Stomach (tissue), 9 donors: ENCODE data around the gene TBX2. TPM values are rescaled to one million over a fixed set of nuclear protein-coding genes. Genes with fewer than 3 reads are reported as not detected.

Source experiments
- DNase-seq, 2 donors: peaks; one replicate each; pipeline versions ENCODE4 v3.0.0 to v3.0.0-alpha.2; 2013 to 2019
- H3K27ac ChIP-seq, 5 donors: fragments of 200-600 bp in 4 of 5; sonication (generic) in 4 of 5; one replicate each; pipeline ENCODE4 v1.5.1; 2013 to 2019; ENCODE audit warnings: mild to moderate bottlenecking in 1 of 5, moderate library complexity in 1 of 5
- H3K27me3 ChIP-seq, 3 donors: fragments of 200-600 bp; sonication (generic); one replicate each; pipeline ENCODE4 v1.5.1; 2017 to 2019; ENCODE audit warnings: mixed run types in 1 of 3
- H3K36me3 ChIP-seq, 4 donors: fragments of 200-600 bp; sonication (generic); 1 replicate in 3 of 4; 2 replicates in 1 of 4; pipeline ENCODE4 v1.5.1; 2016 to 2019
- H3K4me1 ChIP-seq, 4 donors: fragments of 200-600 bp; sonication (generic); one replicate each; pipeline ENCODE4 v1.5.1; 2016 to 2019
- H3K4me3 ChIP-seq, 4 donors: fragments of 200-600 bp; sonication (generic) in 3 of 4; one replicate each; pipeline ENCODE4 v1.5.1; 2016 to 2019; ENCODE audit warnings: mild to moderate bottlenecking in 1 of 4
- H3K9me3 ChIP-seq, 4 donors: fragments of 200-600 bp; sonication (generic); one replicate each; pipeline ENCODE4 v1.5.1; 2016 to 2019
- CTCF ChIP-seq, 7 experiments: fragments of 450-650 bp in 4 of 7; fragments of 200-600 bp in 3 of 7; sonication (generic) in 3 of 7; IDR thresholded peaks; one replicate each; pipeline ENCODE4 v1.5.1; 2016 to 2019; ENCODE audit warnings: antibody characterized with exemption in 7 of 7, control low read depth in 2 of 7, mild to moderate bottlenecking in 1 of 7
- EP300 ChIP-seq: sonication (generic); formaldehyde crosslinking; IDR thresholded peaks from one replicate; pipeline ENCODE4 v1.6.1; 2017; ENCODE audit warnings: antibody characterized with exemption
- POLR2A ChIP-seq, 4 donors: fragments of 450-650 bp; IDR thresholded peaks; one replicate each; pipeline ENCODE4 v1.6.1; 2016; ENCODE audit warnings: antibody characterized with exemption in 4 of 4, control low read depth in 2 of 4, mild to moderate bottlenecking in 1 of 4, moderate library complexity in 1 of 4
- POLR2AphosphoS5 ChIP-seq, 3 donors: sonication (generic); formaldehyde crosslinking; IDR thresholded peaks; one replicate each; pipeline ENCODE4 v1.6.1; 2016; ENCODE audit warnings: antibody characterized with exemption in 3 of 3
- WGBS, 5 donors: extraction: QIAGEN DNeasy Blood & Tissue Kit in 3 of 5; methylation state at CpG; one replicate each; pipeline versions ENCODE4 v1.1.5 to v1.1.7; 2013 to 2018; 5-methylcytosine and 5-hydroxymethylcytosine counted together
- intact Hi-C: fragments of 100-400 bp; cut with DNase I; formaldehyde crosslinking; loops from one replicate; pipeline ENCODE4 v1.15.1; 2023; ENCODE audit warnings: low total_unique reads
- polyA plus RNA-seq, 3 donors: library from polyadenylated mRNA; stranded (reverse); fragments of 200-250 nt; gene quantifications; one replicate each; pipeline ENCODE4 v1.2.3, GENCODE V29; 2013
- total RNA-seq, 5 donors: library from RNA; depleted of rRNA; stranded (reverse); fragments of >200 nt; gene quantifications; one replicate each; pipeline versions ENCODE4 v1.1.0 to v1.2.3, GENCODE V29; 2014 to 2016
- donor health status: healthy with polysubstance abuse.
- donor health status: Bipolar disorder and iron deficiency.
- donor health status: healthy.

Gene TBX2
- total and polyA plus RNA-seq, 8 donors = 0.58 to 31.6 (median 22.1) TPM

GRCh38 chr17:61360318-61360943, 39.2 kb upstream of the TBX2 start:
- H3K27ac ChIP-seq = no peak overlapping the region
- no peak for DNase-seq
- no peaks in the 10 kb centered on the region for H3K27me3 ChIP-seq
- H3K4me3 ChIP-seq = no peak overlapping the region
- peaks cover 0 to 8% (median 3%) of the 10 kb centered on the region in 4 donors for H3K4me1 ChIP-seq
- intact Hi-C loops = no loop called here
- TF ChIP-seq POLR2A (IDR thresholded peaks at IDR 0.05) (no peak), EP300 (no peak), CTCF (IDR thresholded peaks at IDR 0.05) (no peak), POLR2AphosphoS5 (IDR thresholded peaks at IDR 0.05) (no peak)
- H3K9me3 ChIP-seq = no peaks in the 10 kb centered on the region
- 89 to 96% (median 93%) methylated on average over 3 of the region's 3 CpGs for WGBS, 5 donors
- no peaks in the 10 kb centered on the region for H3K36me3 ChIP-seq

GRCh38 chr17:61361084-61361483, 38.6 kb upstream of the TBX2 start:
- 83 to 91% (median 84%) methylated on average over 2 of the region's 2 CpGs for WGBS, 5 donors
- Histone ChIP-seq H3K27me3 (no peaks in the 10 kb centered on the region), H3K4me1 (peaks cover 0 to 8% (median 3%) of the 10 kb centered on the region in 4 donors), H3K27ac (no peak overlapping the region), H3K4me3 (no peak overlapping the region), H3K9me3 (no peaks in the 10 kb centered on the region), H3K36me3 (no peaks in the 10 kb centered on the region)
- intact Hi-C loops = no loop called here
- no peak for DNase-seq
- TF ChIP-seq POLR2A (IDR thresholded peaks at IDR 0.05) (no peak), POLR2AphosphoS5 (IDR thresholded peaks at IDR 0.05) (no peak), CTCF (IDR thresholded peaks at IDR 0.05) (no peak), EP300 (no peak)

GRCh38 chr17:61362396-61362795, 37.2 kb upstream of the TBX2 start:
- H3K4me1 ChIP-seq = peaks cover 0 to 13% (median 0%) of the 10 kb centered on the region in 4 donors
- TF ChIP-seq POLR2AphosphoS5 (IDR thresholded peaks at IDR 0.05) = no peak
- TF ChIP-seq EP300 = no peak
- TF ChIP-seq POLR2A (IDR thresholded peaks at IDR 0.05) = no peak
- no peak for TF ChIP-seq CTCF (IDR thresholded peaks at IDR 0.05)
- WGBS, 5 donors = 81 to 96% (median 93%) methylated on average over 5 of the region's 5 CpGs
- H3K27me3 ChIP-seq = no peaks in the 10 kb centered on the region
- no peak overlapping the region for H3K4me3 ChIP-seq
- no peak for DNase-seq
- intact Hi-C loops = no loop called here
- H3K36me3 ChIP-seq = no peaks in the 10 kb centered on the region
- no peaks in the 10 kb centered on the region for H3K9me3 ChIP-seq
- no peak overlapping the region for H3K27ac ChIP-seq

- H3K36me3 ChIP-seq = peaks cover 0 to under 1% (median 0%) of the 10 kb centered on the region in 4 donors
- WGBS, 5 donors = 88 to 91% (median 90%) methylated on average over 9 of the region's 9 CpGs
- H3K27ac ChIP-seq = no peak overlapping the region
- no peaks in the 10 kb centered on the region for H3K27me3 ChIP-seq
- no peak overlapping the region for H3K4me3 ChIP-seq
- no peak for DNase-seq
- peaks cover 0 to 13% (median 0%) of the 10 kb centered on the region in 4 donors for H3K4me1 ChIP-seq
- intact Hi-C loops = no loop called here
- H3K9me3 ChIP-seq = no peaks in the 10 kb centered on the region
- TF ChIP-seq POLR2A (IDR thresholded peaks at IDR 0.05) = no peak
- no peak for TF ChIP-seq POLR2AphosphoS5 (IDR thresholded peaks at IDR 0.05)
- TF ChIP-seq CTCF (IDR thresholded peaks at IDR 0.05) = no peak
- TF ChIP-seq EP300 = no peak
These were observed 36.6 kb upstream of the TBX2 start for GRCh38 chr17:61362852-61363600.
